WTC11 (cell line): Measurements from ENCODE around the gene SLC22A4.

Experiments used
- CREB1 ChIP-seq: sonication (generic); formaldehyde crosslinking; IDR thresholded peaks from 2 replicates; pipeline ENCODE4 v1.8.0; 2023; ENCODE audit warnings: mild to moderate bottlenecking, missing genetic modification reagents
- TF ChIP-seq, protein P1 (sequence below): sonication (generic); formaldehyde crosslinking; IDR thresholded peaks from 2 replicates; pipeline ENCODE4 v1.8.1; 2023; ENCODE audit warnings: mild to moderate bottlenecking, missing genetic modification reagents

DNA sequence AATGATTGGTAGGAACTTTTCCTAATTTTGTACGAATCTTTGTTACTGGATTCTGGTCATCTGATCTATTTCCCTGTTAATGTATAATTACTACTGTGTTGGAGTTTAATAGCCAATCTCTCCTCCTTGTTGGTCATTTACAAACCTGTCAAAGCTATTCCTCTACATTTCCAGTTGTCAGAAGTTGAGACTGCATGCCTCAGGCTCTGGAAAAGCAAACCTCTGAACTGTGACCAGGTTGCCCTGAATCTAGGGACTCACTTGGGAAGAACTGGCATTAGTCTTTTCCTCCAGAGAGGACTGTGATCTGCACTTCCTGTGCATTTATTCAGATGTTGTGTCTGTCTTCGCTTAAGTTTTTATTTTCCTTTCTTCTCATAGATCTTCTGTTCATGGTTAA is 20.6 kb upstream of the SLC22A4 start:
- TF ChIP-seq CREB1 (CRISPR knock-in tag), result no peak
- TF ChIP-seq, protein P1, sequence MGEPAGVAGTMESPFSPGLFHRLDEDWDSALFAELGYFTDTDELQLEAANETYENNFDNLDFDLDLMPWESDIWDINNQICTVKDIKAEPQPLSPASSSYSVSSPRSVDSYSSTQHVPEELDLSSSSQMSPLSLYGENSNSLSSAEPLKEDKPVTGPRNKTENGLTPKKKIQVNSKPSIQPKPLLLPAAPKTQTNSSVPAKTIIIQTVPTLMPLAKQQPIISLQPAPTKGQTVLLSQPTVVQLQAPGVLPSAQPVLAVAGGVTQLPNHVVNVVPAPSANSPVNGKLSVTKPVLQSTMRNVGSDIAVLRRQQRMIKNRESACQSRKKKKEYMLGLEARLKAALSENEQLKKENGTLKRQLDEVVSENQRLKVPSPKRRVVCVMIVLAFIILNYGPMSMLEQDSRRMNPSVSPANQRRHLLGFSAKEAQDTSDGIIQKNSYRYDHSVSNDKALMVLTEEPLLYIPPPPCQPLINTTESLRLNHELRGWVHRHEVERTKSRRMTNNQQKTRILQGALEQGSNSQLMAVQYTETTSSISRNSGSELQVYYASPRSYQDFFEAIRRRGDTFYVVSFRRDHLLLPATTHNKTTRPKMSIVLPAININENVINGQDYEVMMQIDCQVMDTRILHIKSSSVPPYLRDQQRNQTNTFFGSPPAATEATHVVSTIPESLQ (CRISPR knock-in tag), result no peak
